Kidney epithelial cell (primary cell): Measurements from ENCODE around the gene RTEL1. TPM values are rescaled to one million over a fixed set of nuclear protein-coding genes. Genes with fewer than 3 reads are reported as not detected.
A peak's percentile ranks its signal among the peaks of the same experiment; 100 is the strongest.

Experiments
- DNase-seq: peaks from one replicate; pipeline ENCODE4 v3.0.0-alpha.2; 2010; ENCODE audit warnings: low read depth
- H3K27me3 ChIP-seq: 2 replicates; pipeline ENCODE4 v1.6.0; 2011; ENCODE audit warnings: low read length; ENCODE audit not compliant: control insufficient read depth, insufficient read depth
- H3K36me3 ChIP-seq: 2 replicates; pipeline ENCODE4 v1.5.1; 2011; ENCODE audit warnings: low read length; ENCODE audit not compliant: control insufficient read depth, insufficient read depth
- H3K4me3 ChIP-seq: 2 replicates; pipeline ENCODE4 v1.5.1; 2011; ENCODE audit warnings: low read depth, mild to moderate bottlenecking, control low read depth, low read length
- CTCF ChIP-seq: IDR thresholded peaks from 2 replicates; pipeline ENCODE4 v1.5.1; 2011; ENCODE audit warnings: mild to moderate bottlenecking, moderate library complexity, low read length, control low read depth, inconsistent platforms; ENCODE audit not compliant: insufficient read depth, poor library complexity, severe bottlenecking
- total RNA-seq: library from RNA; depleted of rRNA; stranded (reverse); fragments of >200 nt; gene quantifications from 2 replicates; pipeline ENCODE4 v1.2.3, GENCODE V29; 2015

RTEL1 gene
- total RNA-seq, 1 donor from 2014 or later = 30.7 TPM

GRCh38 chr20:63620991-63621390, 37.1 kb upstream of the RTEL1 start:
- Histone ChIP-seq H3K4me3 (no peak overlapping the region), H3K36me3 (no peaks in the 10 kb centered on the region), H3K27me3 (no peaks in the 10 kb centered on the region)
- no peak for DNase-seq
- no peak for TF ChIP-seq CTCF

- no peak for TF ChIP-seq CTCF
- Histone ChIP-seq H3K36me3 (no peaks in the 10 kb centered on the region), H3K27me3 (no peaks in the 10 kb centered on the region)
Measured at GRCh38 chr20:63622096-63622495, 36.0 kb upstream of the RTEL1 start.

GRCh38 chr20:63622732-63623131, 35.4 kb upstream of the RTEL1 start:
- no peak overlapping the region for H3K4me3 ChIP-seq
- no peak for DNase-seq
- no peaks in the 10 kb centered on the region for H3K36me3 ChIP-seq
- TF ChIP-seq CTCF = no peak
- no peaks in the 10 kb centered on the region for H3K27me3 ChIP-seq

More at GRCh38 chr20:63622096-63622495, 36.0 kb upstream of the RTEL1 start:
- no peak for DNase-seq
- H3K4me3 ChIP-seq = no peak overlapping the region

DNA sequence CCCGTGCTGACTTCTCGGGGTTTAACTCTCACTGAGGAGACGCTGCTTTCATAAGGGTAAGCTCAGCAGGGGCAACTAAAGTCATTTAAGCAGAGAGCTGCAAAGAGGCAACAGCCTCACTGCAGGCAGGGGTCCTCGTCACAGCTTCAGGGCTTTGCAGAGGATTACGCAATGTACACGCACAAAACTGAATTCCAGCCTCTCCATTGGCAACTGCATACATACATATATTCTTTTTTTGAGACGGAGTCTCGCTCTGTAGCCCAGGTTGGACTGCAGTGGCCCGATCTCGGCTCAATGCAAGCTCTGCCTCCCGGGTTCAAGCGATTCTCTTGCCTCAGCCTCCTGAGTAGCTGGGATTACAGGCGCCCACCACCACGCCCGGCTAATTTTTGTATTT, 33.6 kb upstream of the RTEL1 start:
- H3K27me3 ChIP-seq = no peaks in the 10 kb centered on the region
- no peak for DNase-seq
- no peak for TF ChIP-seq CTCF
- no peaks in the 10 kb centered on the region for H3K36me3 ChIP-seq
- no peak overlapping the region for H3K4me3 ChIP-seq

GRCh38 chr20:63625771-63626423, 32.2 kb upstream of the RTEL1 start:
- no peak for DNase-seq
- TF ChIP-seq CTCF = no peak
- Histone ChIP-seq H3K4me3 (peak overlapping the region; percentile 59), H3K36me3 (no peaks in the 10 kb centered on the region), H3K27me3 (no peaks in the 10 kb centered on the region)
